SK-N-SH (cell line): Measurements from ENCODE around the gene URAD. TPM values are rescaled to one million over a fixed set of nuclear protein-coding genes. Genes with fewer than 3 reads are reported as not detected.

ENCODE experiments used
- CTCF ChIA-PET: fragments of 300-600, 350-600 bp; formaldehyde crosslinking; extraction: SDS; loops from one replicate; lab custom pipeline; 2021; lab: Yijun Ruan, JAX
- POLR2A ChIA-PET: fragments of 350-600 bp; sonication (Branson Sonifier 250); formaldehyde crosslinking; extraction: SDS; loops from one replicate; lab custom pipeline; 2020; ENCODE audit warnings: antibody characterized with exemption, inconsistent platforms; lab: Yijun Ruan, JAX
- DNase-seq: peaks from one replicate; pipeline ENCODE4 v3.0.0; 2012
- H2AFZ ChIP-seq: fragments of 200-600 bp; sonication (generic); 2 replicates; pipeline ENCODE4 v1.8.1; 2016; ENCODE audit warnings: antibody characterized with exemption, mild to moderate bottlenecking, low read depth
- H3F3A ChIP-seq: fragments of 200-600 bp; sonication (generic); replicated peaks from 2 replicates; pipeline ENCODE3; 2016; ENCODE audit warnings: antibody characterized with exemption, mild to moderate bottlenecking; ENCODE audit not compliant: insufficient read depth
- H3K27ac ChIP-seq, 2 experiments: fragments of 200-500 bp in 1 of 2; fragments of 200-600 bp in 1 of 2; sonication (Bioruptor generic) in 1 of 2; sonication (generic), shearing (Covaris generic) in 1 of 2; 2 replicates each; pipeline versions ENCODE4 v1.5.1 to v1.6.1; 2014 to 2016; ENCODE audit warnings: low read depth in 2 of 2, inconsistent platforms in 1 of 2, low read length in 1 of 2, mild to moderate bottlenecking in 1 of 2, mixed read lengths in 1 of 2
- H3K27me3 ChIP-seq: fragments of 200-600 bp; sonication (generic), shearing (Covaris generic); 2 replicates; pipeline ENCODE4 v1.6.1; 2016; ENCODE audit warnings: mixed run types; ENCODE audit not compliant: insufficient read depth
- H3K36me3 ChIP-seq, 2 experiments: fragments of 200-500 bp in 1 of 2; fragments of 200-600 bp in 1 of 2; sonication (Bioruptor generic) in 1 of 2; sonication (generic) in 1 of 2; replicated peaks in 1 of 2; 2 replicates each; pipeline versions ENCODE3 to v1.5.1; 2014 to 2016; ENCODE audit warnings: low read length in 1 of 2, mild to moderate bottlenecking in 1 of 2; ENCODE audit not compliant: insufficient read depth in 2 of 2, control insufficient read depth in 1 of 2
- H3K4me1 ChIP-seq, 2 experiments: fragments of 200-500 bp in 1 of 2; fragments of 200-600 bp in 1 of 2; sonication (Bioruptor generic) in 1 of 2; sonication (generic), shearing (Covaris generic) in 1 of 2; 2 replicates each; pipeline versions ENCODE4 v1.5.1 to v1.6.1; 2014 to 2016; ENCODE audit warnings: low read depth in 1 of 2, low read length in 1 of 2, mixed run types in 1 of 2; ENCODE audit not compliant: insufficient read depth in 2 of 2, control insufficient read depth in 1 of 2
- H3K4me2 ChIP-seq: fragments of 200-600 bp; sonication (generic), shearing (Covaris generic); 2 replicates; pipeline ENCODE4 v1.6.1; 2017; ENCODE audit warnings: mixed run types
- H3K4me3 ChIP-seq, 2 experiments: fragments of 200-500 bp in 1 of 2; fragments of 200-600 bp in 1 of 2; sonication (Bioruptor generic) in 1 of 2; sonication (generic), shearing (Covaris generic) in 1 of 2; 2 replicates each; pipeline versions ENCODE4 v1.5.1 to v1.8.1; 2014 to 2016; ENCODE audit warnings: low read depth in 2 of 2, inconsistent platforms in 1 of 2, low read length in 1 of 2, mild to moderate bottlenecking in 1 of 2, mixed read lengths in 1 of 2, moderate library complexity in 1 of 2
- H3K79me2 ChIP-seq: fragments of 200-600 bp; sonication (generic); 2 replicates; pipeline ENCODE4 v1.8.1; 2017; ENCODE audit warnings: mild to moderate bottlenecking; ENCODE audit not compliant: insufficient read depth
- H3K9ac ChIP-seq: fragments of 200-600 bp; sonication (generic); 2 replicates; pipeline ENCODE4 v1.6.1; 2017; ENCODE audit warnings: mixed run types
- H3K9me2 ChIP-seq: fragments of 200-600 bp; sonication (generic); 2 replicates; pipeline ENCODE4 v1.6.1; 2017; ENCODE audit warnings: mixed run types
- H3K9me3 ChIP-seq: fragments of 200-600 bp; sonication (generic); 2 replicates; pipeline ENCODE4 v1.6.1; 2017; ENCODE audit warnings: mixed run types, mild to moderate bottlenecking, moderate library complexity
- H4K20me1 ChIP-seq: fragments of 200-600 bp; sonication (generic); 2 replicates; pipeline ENCODE4 v1.6.1; 2017; ENCODE audit warnings: mild to moderate bottlenecking, mixed run types; ENCODE audit not compliant: insufficient read depth
- CHD2 ChIP-seq: fragments of 150-350 bp; IDR thresholded peaks from 2 replicates; pipeline ENCODE4 v1.6.1; 2018; ENCODE audit warnings: low read length; ENCODE audit not compliant: partially characterized antibody
- ELF1 ChIP-seq: IDR thresholded peaks from 2 replicates; pipeline ENCODE4 v1.4.0; 2012
- EZH2phosphoT487 ChIP-seq: fragments of 200-600 bp; sonication (generic); IDR thresholded peaks from 2 replicates; pipeline ENCODE4 v1.6.1; 2017; ENCODE audit warnings: low read depth, mixed run types, mild to moderate bottlenecking, antibody characterized with exemption, moderate library complexity, borderline replicate concordance
- FOXJ3 ChIP-seq: sonication (generic); formaldehyde crosslinking; IDR thresholded peaks from 2 replicates; pipeline ENCODE4 v1.5.1; 2020; ENCODE audit warnings: mild to moderate bottlenecking, missing genetic modification reagents
- FOXM1 ChIP-seq: IDR thresholded peaks from 2 replicates; pipeline ENCODE4 v1.4.0; 2012; ENCODE audit warnings: low read depth, mild to moderate bottlenecking
- GABPA ChIP-seq: IDR thresholded peaks from 2 replicates; pipeline ENCODE4 v1.4.0; 2012; ENCODE audit warnings: low read depth, mild to moderate bottlenecking
- JUND ChIP-seq: IDR thresholded peaks from 2 replicates; pipeline ENCODE4 v1.4.0; 2012
- NFIC ChIP-seq: IDR thresholded peaks from 2 replicates; pipeline ENCODE4 v1.4.0; 2012; ENCODE audit warnings: borderline replicate concordance
- POLR2AphosphoS5 ChIP-seq: IDR thresholded peaks from 2 replicates; pipeline ENCODE4 v1.6.1; 2012; ENCODE audit warnings: low read depth, low read length
- RAD21 ChIP-seq: IDR thresholded peaks from 2 replicates; pipeline ENCODE4 v1.6.1; 2012; ENCODE audit warnings: mild to moderate bottlenecking, low read length
- RXRA ChIP-seq: IDR thresholded peaks from 2 replicates; pipeline ENCODE4 v1.4.0; 2012; ENCODE audit warnings: low read depth, mild to moderate bottlenecking, borderline replicate concordance
- SIN3A ChIP-seq: IDR thresholded peaks from 2 replicates; pipeline ENCODE4 v1.6.1; 2012; ENCODE audit warnings: low read depth, mild to moderate bottlenecking, low read length, moderate library complexity, borderline replicate concordance
- SMC3 ChIP-seq: IDR thresholded peaks from 2 replicates; pipeline ENCODE4 v1.6.1; 2012; ENCODE audit warnings: low read depth, low read length, improper control_type of control experiment
- TAF1 ChIP-seq: IDR thresholded peaks from 2 replicates; pipeline ENCODE4 v1.6.1; 2012; ENCODE audit warnings: low read depth, mild to moderate bottlenecking, low read length, moderate library complexity, borderline replicate concordance
- WGBS: methylation state at CpG from one replicate; pipeline ENCODE4 v1.1.6; 2017; ENCODE audit warnings: low lambda C conversion rate; 5-methylcytosine and 5-hydroxymethylcytosine counted together
- polyA plus RNA-seq, 3 experiments: library from polyadenylated mRNA; depleted of rRNA; stranded (reverse); fragments of >200 nt; gene quantifications; 2 replicates each; pipeline ENCODE4 v1.2.3, GENCODE V29; 2012
- TF ChIP-seq, protein P1 (sequence below): IDR thresholded peaks from 2 replicates; pipeline ENCODE4 v1.4.0; 2012; ENCODE audit warnings: low read depth, borderline replicate concordance
- TF ChIP-seq, protein P2 (sequence below): IDR thresholded peaks from 2 replicates; pipeline ENCODE4 v1.4.0; 2012; ENCODE audit warnings: low read depth, borderline replicate concordance
- TF ChIP-seq, protein P3 (sequence below): IDR thresholded peaks from 2 replicates; pipeline ENCODE4; 2012
- TF ChIP-seq, protein P4 (sequence below): fragments of 150-350 bp; IDR thresholded peaks from 2 replicates; pipeline ENCODE4 v1.6.1; 2017; ENCODE audit warnings: antibody characterized with exemption, low read length, low read depth, borderline replicate concordance
- TF ChIP-seq, protein P5 (sequence below): IDR thresholded peaks from 2 replicates; pipeline ENCODE4 v1.4.0; 2012; ENCODE audit warnings: low read depth

The URAD gene
- polyA plus RNA-seq, 1 of the 3 experiments (the other 2 are of a cell fraction) = not detected

DNA sequence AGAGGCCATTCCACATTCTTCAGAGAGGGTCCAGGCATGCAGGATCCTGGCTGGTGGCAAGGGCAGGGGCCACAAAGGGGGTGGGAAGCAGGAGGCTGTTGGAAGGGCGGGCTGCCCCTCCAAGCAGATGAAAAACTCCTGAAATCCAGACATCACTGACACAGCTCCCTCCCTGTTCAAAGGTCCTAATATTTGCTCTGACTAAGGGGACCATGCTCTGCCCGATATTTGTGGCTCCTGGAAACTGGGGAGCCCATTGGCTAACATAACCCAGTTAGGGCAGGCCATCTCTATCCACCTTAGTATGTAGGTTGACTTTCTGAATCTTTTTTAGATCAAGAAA is 16.0 kb downstream of the URAD start:
- no peaks in the 10 kb centered on the region for H3K36me3 ChIP-seq
- no peak overlapping the region for H3K27ac ChIP-seq
- H3K4me1 ChIP-seq = no peaks in the 10 kb centered on the region
- no peak for DNase-seq
- TF ChIP-seq, protein P1, sequence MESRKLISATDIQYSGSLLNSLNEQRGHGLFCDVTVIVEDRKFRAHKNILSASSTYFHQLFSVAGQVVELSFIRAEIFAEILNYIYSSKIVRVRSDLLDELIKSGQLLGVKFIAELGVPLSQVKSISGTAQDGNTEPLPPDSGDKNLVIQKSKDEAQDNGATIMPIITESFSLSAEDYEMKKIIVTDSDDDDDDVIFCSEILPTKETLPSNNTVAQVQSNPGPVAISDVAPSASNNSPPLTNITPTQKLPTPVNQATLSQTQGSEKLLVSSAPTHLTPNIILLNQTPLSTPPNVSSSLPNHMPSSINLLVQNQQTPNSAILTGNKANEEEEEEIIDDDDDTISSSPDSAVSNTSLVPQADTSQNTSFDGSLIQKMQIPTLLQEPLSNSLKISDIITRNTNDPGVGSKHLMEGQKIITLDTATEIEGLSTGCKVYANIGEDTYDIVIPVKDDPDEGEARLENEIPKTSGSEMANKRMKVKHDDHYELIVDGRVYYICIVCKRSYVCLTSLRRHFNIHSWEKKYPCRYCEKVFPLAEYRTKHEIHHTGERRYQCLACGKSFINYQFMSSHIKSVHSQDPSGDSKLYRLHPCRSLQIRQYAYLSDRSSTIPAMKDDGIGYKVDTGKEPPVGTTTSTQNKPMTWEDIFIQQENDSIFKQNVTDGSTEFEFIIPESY = no peak
- TF ChIP-seq GABPA = no peak
- TF ChIP-seq FOXM1 = no peak
- no peak for TF ChIP-seq JUND
- no peak for TF ChIP-seq POLR2AphosphoS5
- no peak for TF ChIP-seq EZH2phosphoT487
- no peak for TF ChIP-seq TAF1
- no peak for TF ChIP-seq RAD21
- TF ChIP-seq, protein P2, sequence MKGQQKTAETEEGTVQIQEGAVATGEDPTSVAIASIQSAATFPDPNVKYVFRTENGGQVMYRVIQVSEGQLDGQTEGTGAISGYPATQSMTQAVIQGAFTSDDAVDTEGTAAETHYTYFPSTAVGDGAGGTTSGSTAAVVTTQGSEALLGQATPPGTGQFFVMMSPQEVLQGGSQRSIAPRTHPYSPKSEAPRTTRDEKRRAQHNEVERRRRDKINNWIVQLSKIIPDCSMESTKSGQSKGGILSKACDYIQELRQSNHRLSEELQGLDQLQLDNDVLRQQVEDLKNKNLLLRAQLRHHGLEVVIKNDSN = no peak
- TF ChIP-seq, protein P3, sequence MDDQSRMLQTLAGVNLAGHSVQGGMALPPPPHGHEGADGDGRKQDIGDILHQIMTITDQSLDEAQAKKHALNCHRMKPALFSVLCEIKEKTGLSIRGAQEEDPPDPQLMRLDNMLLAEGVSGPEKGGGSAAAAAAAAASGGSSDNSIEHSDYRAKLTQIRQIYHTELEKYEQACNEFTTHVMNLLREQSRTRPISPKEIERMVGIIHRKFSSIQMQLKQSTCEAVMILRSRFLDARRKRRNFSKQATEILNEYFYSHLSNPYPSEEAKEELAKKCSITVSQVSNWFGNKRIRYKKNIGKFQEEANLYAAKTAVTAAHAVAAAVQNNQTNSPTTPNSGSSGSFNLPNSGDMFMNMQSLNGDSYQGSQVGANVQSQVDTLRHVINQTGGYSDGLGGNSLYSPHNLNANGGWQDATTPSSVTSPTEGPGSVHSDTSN = no peak
- TF ChIP-seq, protein P4, sequence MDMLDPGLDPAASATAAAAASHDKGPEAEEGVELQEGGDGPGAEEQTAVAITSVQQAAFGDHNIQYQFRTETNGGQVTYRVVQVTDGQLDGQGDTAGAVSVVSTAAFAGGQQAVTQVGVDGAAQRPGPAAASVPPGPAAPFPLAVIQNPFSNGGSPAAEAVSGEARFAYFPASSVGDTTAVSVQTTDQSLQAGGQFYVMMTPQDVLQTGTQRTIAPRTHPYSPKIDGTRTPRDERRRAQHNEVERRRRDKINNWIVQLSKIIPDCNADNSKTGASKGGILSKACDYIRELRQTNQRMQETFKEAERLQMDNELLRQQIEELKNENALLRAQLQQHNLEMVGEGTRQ = no peak
- H3K4me2 ChIP-seq = no peak overlapping the region
- H2AFZ ChIP-seq = no peak overlapping the region
- ChIA-PET POLR2A (no interaction called here), CTCF (interaction anchor here (1.0 to 4.2 kb wide), 5 partner anchors 11 to 611 kb away, joined by 3 to 15 read pairs (median 5); no protein-coding TSS in a partner anchor)
- no peaks in the 10 kb centered on the region for H4K20me1 ChIP-seq
- H3K27me3 ChIP-seq = peaks cover 99% of the 10 kb centered on the region
- H3F3A ChIP-seq = no peaks in the 10 kb centered on the region
- no peak overlapping the region for H3K9ac ChIP-seq
- H3K9me2 ChIP-seq = no peaks in the 10 kb centered on the region
- WGBS = 8% methylated on average over 2 of the region's 2 CpGs
- H3K4me3 ChIP-seq = no peak overlapping the region
- H3K79me2 ChIP-seq = no peaks in the 10 kb centered on the region
- H3K9me3 ChIP-seq = no peaks in the 10 kb centered on the region

DNA sequence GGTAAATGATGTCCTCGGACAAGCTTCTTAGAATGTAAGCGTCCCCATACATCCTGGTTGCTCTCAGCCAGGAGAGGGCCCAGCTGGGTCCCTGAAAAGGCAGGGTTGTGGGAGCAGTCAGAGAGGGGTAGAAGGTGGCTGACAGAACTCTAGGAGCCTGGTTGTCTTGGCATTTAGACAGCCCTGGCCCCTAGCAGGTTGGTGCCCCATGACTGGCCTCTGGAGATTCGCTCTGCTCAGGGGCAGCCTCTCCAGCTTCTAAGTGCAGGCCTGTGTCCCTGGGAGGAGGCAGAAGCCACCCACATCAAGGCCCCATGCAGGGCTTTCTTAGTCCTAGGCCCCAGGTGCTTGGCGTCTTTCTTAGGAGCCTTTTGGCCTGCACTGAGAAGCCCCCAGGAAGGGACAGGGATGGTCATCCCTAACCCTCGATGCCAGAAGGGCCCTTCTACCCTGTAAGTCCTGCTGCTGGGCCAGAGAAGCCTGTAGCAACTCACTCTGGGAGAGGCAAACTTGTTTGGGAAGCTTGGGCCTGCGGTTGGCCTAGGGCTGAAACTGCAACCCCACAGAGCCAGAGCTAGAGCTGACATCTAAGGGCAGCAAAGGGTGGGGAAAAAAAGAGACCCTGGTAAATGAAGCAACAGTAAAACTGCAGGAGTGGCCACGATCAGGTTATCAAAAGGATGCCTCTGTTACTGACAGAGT is 16.6 kb downstream of the URAD start:
- Histone ChIP-seq H2AFZ (no peak overlapping the region), H3K4me3 (no peak overlapping the region), H3F3A (no peaks in the 10 kb centered on the region), H3K9ac (no peak overlapping the region), H3K36me3 (no peaks in the 10 kb centered on the region), H3K9me3 (no peaks in the 10 kb centered on the region), H3K79me2 (no peaks in the 10 kb centered on the region), H3K4me2 (no peak overlapping the region), H3K4me1 (no peaks in the 10 kb centered on the region), H3K27ac (no peak overlapping the region), H3K27me3 (peaks cover 99% of the 10 kb centered on the region), H3K9me2 (no peaks in the 10 kb centered on the region), H4K20me1 (no peaks in the 10 kb centered on the region)
- DNase-seq = no peak
- CTCF ChIA-PET = interaction anchor here (0.9 to 4.2 kb wide), 5 partner anchors 9 to 610 kb away, joined by 3 to 15 read pairs (median 6); no protein-coding TSS in a partner anchor
- POLR2A ChIA-PET = no interaction called here
- WGBS = 13% methylated on average over 5 of the region's 7 CpGs
- no peak for TF ChIP-seq CHD2
- TF ChIP-seq SMC3 = no peak
- TF ChIP-seq, protein P5, sequence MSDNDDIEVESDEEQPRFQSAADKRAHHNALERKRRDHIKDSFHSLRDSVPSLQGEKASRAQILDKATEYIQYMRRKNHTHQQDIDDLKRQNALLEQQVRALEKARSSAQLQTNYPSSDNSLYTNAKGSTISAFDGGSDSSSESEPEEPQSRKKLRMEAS = no peak
- TF ChIP-seq FOXJ3 (CRISPR knock-in tag) = no peak
- TF ChIP-seq SIN3A = no peak
- no peak for TF ChIP-seq ELF1
- TF ChIP-seq, protein P4 = no peak
- TF ChIP-seq NFIC = no peak
- TF ChIP-seq, protein P3 = no peak
- TF ChIP-seq RXRA = no peak
